Neural cell (in vitro differentiated cells): ENCODE measurements around the gene ZNF230. TPM values are rescaled to one million over a fixed set of nuclear protein-coding genes. Genes with fewer than 3 reads are reported as not detected.

Experiments used
- H2AFZ ChIP-seq: fragments of 200-600, 300-800 bp; sonication (generic), shearing (Covaris generic); 2 replicates; pipeline ENCODE4 v1.6.0; 2014; ENCODE audit warnings: low read depth, mild to moderate bottlenecking, antibody characterized with exemption, low read length, moderate library complexity
- H3F3A ChIP-seq: fragments of 200-600 bp; shearing (Covaris generic); 2 replicates; pipeline ENCODE4 v1.6.1; 2016; ENCODE audit warnings: mild to moderate bottlenecking, moderate library complexity, mixed read lengths, antibody characterized with exemption, low read length; ENCODE audit not compliant: insufficient read depth, poor library complexity, severe bottlenecking
- H3K27ac ChIP-seq: fragments of 200-600, 300-800 bp; sonication (generic), shearing (Covaris generic); 2 replicates; pipeline ENCODE4 v1.5.1; 2014; ENCODE audit warnings: mild to moderate bottlenecking, low read length, moderate library complexity
- H3K27me3 ChIP-seq: fragments of 300-800, 200-600 bp; sonication (generic), shearing (Covaris generic); 2 replicates; pipeline ENCODE4 v1.6.0; 2014; ENCODE audit warnings: mild to moderate bottlenecking, low read depth, low read length, moderate library complexity; ENCODE audit not compliant: insufficient read depth
- H3K36me3 ChIP-seq: fragments of 300-800, 200-600 bp; sonication (generic), shearing (Covaris generic); 2 replicates; pipeline ENCODE4 v1.5.1; 2014; ENCODE audit warnings: mild to moderate bottlenecking, antibody characterized with exemption, low read length, moderate library complexity; ENCODE audit not compliant: insufficient read depth
- H3K4me2 ChIP-seq: fragments of 300-800, 200-600 bp; sonication (generic), shearing (Covaris generic); 2 replicates; pipeline ENCODE4 v1.6.0; 2014; ENCODE audit warnings: mild to moderate bottlenecking, low read length
- H3K4me3 ChIP-seq: fragments of 300-800, 200-600 bp; sonication (generic), shearing (Covaris generic); 2 replicates; pipeline ENCODE4 v1.5.1; 2014; ENCODE audit warnings: mild to moderate bottlenecking, low read length, moderate library complexity
- H3K79me2 ChIP-seq: fragments of 200-600 bp; shearing (Covaris generic); replicated peaks from 2 replicates; pipeline ENCODE4 v1.6.0; 2014; ENCODE audit warnings: mild to moderate bottlenecking, low read length, moderate library complexity; ENCODE audit not compliant: insufficient read depth
- H3K9ac ChIP-seq: fragments of 300-800, 200-600 bp; sonication (generic), shearing (Covaris generic); 2 replicates; pipeline ENCODE4 v1.6.1; 2016; ENCODE audit warnings: mild to moderate bottlenecking, low read length, mixed read lengths
- H3K9me2 ChIP-seq: fragments of 200-600 bp; shearing (Covaris generic); 2 replicates; pipeline ENCODE4 v1.6.1; 2016; ENCODE audit warnings: mild to moderate bottlenecking, low read length, mixed read lengths; ENCODE audit not compliant: insufficient read depth
- H3K9me3 ChIP-seq: fragments of 200-600, 300-800 bp; sonication (generic), shearing (Covaris generic); 2 replicates; pipeline ENCODE4 v1.6.1; 2016; ENCODE audit warnings: mild to moderate bottlenecking, mixed run types, low read length, moderate library complexity, mixed read lengths
- H4K20me1 ChIP-seq: fragments of 200-600 bp; shearing (Covaris generic); 2 replicates; pipeline ENCODE4 v1.6.1; 2016; ENCODE audit warnings: mild to moderate bottlenecking, mixed run types; ENCODE audit not compliant: insufficient read depth
- EP300 ChIP-seq: fragments of 450-650 bp; conservative IDR thresholded peaks from 2 replicates; pipeline ENCODE4 v1.6.1; 2014; ENCODE audit warnings: antibody characterized with exemption, mild to moderate bottlenecking, moderate library complexity; ENCODE audit not compliant: poor library complexity, severe bottlenecking
- EZH2 ChIP-seq: fragments of 200-600, 300-800 bp; shearing (Covaris generic), sonication (generic); IDR thresholded peaks from 2 replicates; pipeline ENCODE4 v1.6.1; 2014; ENCODE audit warnings: antibody characterized with exemption, low read length, borderline replicate concordance, mild to moderate bottlenecking; ENCODE audit not compliant: insufficient read depth, poor library complexity, severe bottlenecking
- MXI1 ChIP-seq: fragments of 450-650 bp; conservative IDR thresholded peaks from 2 replicates; pipeline ENCODE4 v1.6.1; 2014; ENCODE audit warnings: antibody characterized with exemption, mild to moderate bottlenecking; ENCODE audit not compliant: poor library complexity, severe bottlenecking
- POLR2AphosphoS5 ChIP-seq: IDR thresholded peaks from 2 replicates; pipeline ENCODE4 v1.6.1; 2012
- RAD21 ChIP-seq: fragments of 450-650 bp; conservative IDR thresholded peaks from 2 replicates; pipeline ENCODE4 v1.6.1; 2014; ENCODE audit warnings: antibody characterized with exemption, mild to moderate bottlenecking, moderate library complexity
- SMC3 ChIP-seq: fragments of 450-650 bp; conservative IDR thresholded peaks from 2 replicates; pipeline ENCODE4 v1.6.1; 2014; ENCODE audit warnings: antibody characterized with exemption, mild to moderate bottlenecking, moderate library complexity; ENCODE audit not compliant: poor library complexity
- TAF1 ChIP-seq: IDR thresholded peaks from 2 replicates; pipeline ENCODE4 v1.6.1; 2012; ENCODE audit warnings: low read depth
- polyA plus RNA-seq: library from polyadenylated mRNA; depleted of rRNA; stranded (reverse); fragments of >200 nt; gene quantifications from 2 replicates; pipeline ENCODE4 v1.2.3, GENCODE V29; 2014
- TF ChIP-seq, protein P1 (sequence below): IDR thresholded peaks from 2 replicates; pipeline ENCODE4 v1.6.1; 2012; ENCODE audit warnings: borderline replicate concordance
- TF ChIP-seq, protein P2 (sequence below): fragments of 450-650 bp; IDR thresholded peaks from 2 replicates; pipeline ENCODE4 v1.5.1; 2014; ENCODE audit warnings: antibody characterized with exemption, mild to moderate bottlenecking, moderate library complexity; ENCODE audit not compliant: poor library complexity, severe bottlenecking

The ZNF230 gene
- polyA plus RNA-seq, 1 donor from 2014 or later = 6.7 TPM

DNA sequence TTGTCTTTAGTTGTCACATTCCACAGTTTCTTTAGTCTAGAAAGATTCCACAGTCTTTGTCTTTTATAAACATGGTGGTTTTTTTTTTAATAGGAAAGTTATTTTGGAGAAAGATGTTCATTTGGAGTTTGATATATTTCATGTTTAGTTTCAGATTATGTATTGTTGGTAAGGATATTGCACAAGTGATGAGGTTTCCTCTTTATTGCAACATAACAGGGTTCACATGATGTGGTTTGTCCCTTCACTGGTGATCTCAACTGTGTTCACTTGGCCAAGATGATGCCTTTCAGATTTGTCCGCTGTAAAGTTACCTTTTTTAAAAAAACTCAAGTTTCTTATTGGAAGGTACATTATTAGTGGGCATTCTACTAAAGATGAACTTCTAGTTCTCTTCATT, 3.2 kb downstream of the ZNF230 start:
- Histone ChIP-seq H3K79me2 (peaks cover 8% of the 10 kb centered on the region), H3K9me3 (peaks cover 10% of the 10 kb centered on the region), H3K27me3 (no peaks in the 10 kb centered on the region), H3K9me2 (no peaks in the 10 kb centered on the region), H3F3A (no peaks in the 10 kb centered on the region), H3K9ac (no peak overlapping the region), H3K36me3 (peaks cover 31% of the 10 kb centered on the region), H3K4me2 (no peak overlapping the region), H4K20me1 (no peaks in the 10 kb centered on the region), H3K4me3 (no peak overlapping the region), H2AFZ (no peak overlapping the region), H3K27ac (no peak overlapping the region)
- no peak for TF ChIP-seq POLR2AphosphoS5
- TF ChIP-seq, protein P1, sequence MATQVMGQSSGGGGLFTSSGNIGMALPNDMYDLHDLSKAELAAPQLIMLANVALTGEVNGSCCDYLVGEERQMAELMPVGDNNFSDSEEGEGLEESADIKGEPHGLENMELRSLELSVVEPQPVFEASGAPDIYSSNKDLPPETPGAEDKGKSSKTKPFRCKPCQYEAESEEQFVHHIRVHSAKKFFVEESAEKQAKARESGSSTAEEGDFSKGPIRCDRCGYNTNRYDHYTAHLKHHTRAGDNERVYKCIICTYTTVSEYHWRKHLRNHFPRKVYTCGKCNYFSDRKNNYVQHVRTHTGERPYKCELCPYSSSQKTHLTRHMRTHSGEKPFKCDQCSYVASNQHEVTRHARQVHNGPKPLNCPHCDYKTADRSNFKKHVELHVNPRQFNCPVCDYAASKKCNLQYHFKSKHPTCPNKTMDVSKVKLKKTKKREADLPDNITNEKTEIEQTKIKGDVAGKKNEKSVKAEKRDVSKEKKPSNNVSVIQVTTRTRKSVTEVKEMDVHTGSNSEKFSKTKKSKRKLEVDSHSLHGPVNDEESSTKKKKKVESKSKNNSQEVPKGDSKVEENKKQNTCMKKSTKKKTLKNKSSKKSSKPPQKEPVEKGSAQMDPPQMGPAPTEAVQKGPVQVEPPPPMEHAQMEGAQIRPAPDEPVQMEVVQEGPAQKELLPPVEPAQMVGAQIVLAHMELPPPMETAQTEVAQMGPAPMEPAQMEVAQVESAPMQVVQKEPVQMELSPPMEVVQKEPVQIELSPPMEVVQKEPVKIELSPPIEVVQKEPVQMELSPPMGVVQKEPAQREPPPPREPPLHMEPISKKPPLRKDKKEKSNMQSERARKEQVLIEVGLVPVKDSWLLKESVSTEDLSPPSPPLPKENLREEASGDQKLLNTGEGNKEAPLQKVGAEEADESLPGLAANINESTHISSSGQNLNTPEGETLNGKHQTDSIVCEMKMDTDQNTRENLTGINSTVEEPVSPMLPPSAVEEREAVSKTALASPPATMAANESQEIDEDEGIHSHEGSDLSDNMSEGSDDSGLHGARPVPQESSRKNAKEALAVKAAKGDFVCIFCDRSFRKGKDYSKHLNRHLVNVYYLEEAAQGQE = no peak
- no peak for TF ChIP-seq RAD21
- no peak for TF ChIP-seq EZH2
- no peak for TF ChIP-seq SMC3
- TF ChIP-seq MXI1 = no peak
- TF ChIP-seq TAF1 = no peak
- TF ChIP-seq, protein P2, sequence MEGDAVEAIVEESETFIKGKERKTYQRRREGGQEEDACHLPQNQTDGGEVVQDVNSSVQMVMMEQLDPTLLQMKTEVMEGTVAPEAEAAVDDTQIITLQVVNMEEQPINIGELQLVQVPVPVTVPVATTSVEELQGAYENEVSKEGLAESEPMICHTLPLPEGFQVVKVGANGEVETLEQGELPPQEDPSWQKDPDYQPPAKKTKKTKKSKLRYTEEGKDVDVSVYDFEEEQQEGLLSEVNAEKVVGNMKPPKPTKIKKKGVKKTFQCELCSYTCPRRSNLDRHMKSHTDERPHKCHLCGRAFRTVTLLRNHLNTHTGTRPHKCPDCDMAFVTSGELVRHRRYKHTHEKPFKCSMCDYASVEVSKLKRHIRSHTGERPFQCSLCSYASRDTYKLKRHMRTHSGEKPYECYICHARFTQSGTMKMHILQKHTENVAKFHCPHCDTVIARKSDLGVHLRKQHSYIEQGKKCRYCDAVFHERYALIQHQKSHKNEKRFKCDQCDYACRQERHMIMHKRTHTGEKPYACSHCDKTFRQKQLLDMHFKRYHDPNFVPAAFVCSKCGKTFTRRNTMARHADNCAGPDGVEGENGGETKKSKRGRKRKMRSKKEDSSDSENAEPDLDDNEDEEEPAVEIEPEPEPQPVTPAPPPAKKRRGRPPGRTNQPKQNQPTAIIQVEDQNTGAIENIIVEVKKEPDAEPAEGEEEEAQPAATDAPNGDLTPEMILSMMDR = no peak
- TF ChIP-seq EP300 = no peak

DNA sequence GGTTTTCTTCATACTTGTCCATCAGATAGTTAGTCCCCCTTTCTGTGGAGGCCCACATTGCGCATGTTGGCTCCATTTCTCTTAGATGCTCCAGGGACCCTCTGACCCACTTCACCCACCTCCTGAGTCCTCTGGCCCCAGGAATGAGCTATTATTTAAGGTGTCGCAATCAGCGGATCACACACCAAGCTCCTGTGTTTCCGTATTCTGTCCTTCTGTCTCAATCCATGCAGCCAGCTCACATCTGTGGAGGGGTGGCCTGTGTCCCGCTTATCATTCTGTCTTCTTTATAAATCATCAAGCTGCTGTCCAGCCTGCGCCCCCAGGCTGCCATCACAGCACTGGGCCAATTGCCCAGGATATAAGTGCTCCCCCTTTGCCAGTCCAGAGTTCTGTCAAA, 4.7 kb downstream of the ZNF230 start:
- H3K9me2 ChIP-seq = no peaks in the 10 kb centered on the region
- no peaks in the 10 kb centered on the region for H3F3A ChIP-seq
- peaks cover 41% of the 10 kb centered on the region for H3K36me3 ChIP-seq
- H3K79me2 ChIP-seq = peaks cover 8% of the 10 kb centered on the region
- no peak overlapping the region for H3K4me3 ChIP-seq
- no peak overlapping the region for H3K9ac ChIP-seq
- no peak for TF ChIP-seq RAD21
- no peak for TF ChIP-seq POLR2AphosphoS5
- TF ChIP-seq EP300 = no peak
- TF ChIP-seq, protein P1 = no peak
- TF ChIP-seq MXI1 = no peak
- no peak for TF ChIP-seq EZH2
- TF ChIP-seq, protein P2 = no peak
- no peak for TF ChIP-seq SMC3
- no peak for TF ChIP-seq TAF1
- no peak overlapping the region for H3K27ac ChIP-seq
- no peaks in the 10 kb centered on the region for H4K20me1 ChIP-seq
- H3K27me3 ChIP-seq = no peaks in the 10 kb centered on the region
- peaks cover 11% of the 10 kb centered on the region for H3K9me3 ChIP-seq
- no peak overlapping the region for H2AFZ ChIP-seq
- no peak overlapping the region for H3K4me2 ChIP-seq
